HG03521 (cell line): ENCODE measurements around the gene SECISBP2.

ENCODE experiments used
- ATAC-seq: cut with Tn5 transposase; IDR thresholded peaks from one replicate; pipeline ENCODE4 v1.9.1; 2021; ENCODE audit warnings: mild to moderate bottlenecking, moderate library complexity; ENCODE audit not compliant: unreplicated experiment

SECISBP2 gene

DNA sequence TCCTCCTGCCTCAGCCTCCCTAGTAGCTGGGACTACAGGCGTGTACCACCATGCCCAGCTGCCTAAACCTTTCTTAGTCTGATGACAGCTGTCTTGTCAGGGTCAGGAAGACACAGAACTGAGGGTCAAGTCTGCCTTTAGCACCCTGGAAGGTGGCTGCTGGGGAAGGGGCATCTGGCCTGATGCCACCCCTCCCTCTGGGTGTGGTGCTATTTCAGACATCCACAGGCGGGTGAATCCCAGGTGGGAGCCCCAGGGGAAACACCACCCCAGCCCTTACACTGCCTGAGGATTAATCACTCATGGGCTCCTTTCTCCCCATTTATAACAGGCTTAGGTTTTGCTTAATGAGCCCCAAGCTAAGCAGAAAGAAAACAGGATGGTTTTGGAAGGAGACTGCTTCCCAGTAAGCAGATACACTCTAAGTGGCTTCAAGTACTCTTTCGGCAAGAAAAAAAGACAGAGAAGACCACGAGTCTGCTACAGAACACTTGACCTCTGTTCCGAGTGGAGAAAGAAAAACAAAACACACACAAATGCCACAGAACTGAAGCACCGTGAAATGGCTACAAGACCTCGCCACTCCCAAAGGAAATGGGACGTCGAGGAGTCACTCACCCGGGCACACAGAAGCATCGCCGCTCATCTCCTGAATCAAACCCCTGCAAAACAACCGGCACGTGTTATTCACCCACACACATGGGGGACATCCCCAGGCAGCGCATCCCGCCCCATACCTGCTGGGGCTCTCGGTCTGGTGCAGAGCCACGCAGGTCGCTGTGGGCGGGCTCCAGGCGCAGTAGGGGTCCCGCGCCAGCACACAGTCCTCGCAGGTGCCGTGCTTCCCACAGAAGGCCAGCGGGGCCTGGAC, 62.4 kb downstream of the SECISBP2 start:
- no peak for ATAC-seq

DNA sequence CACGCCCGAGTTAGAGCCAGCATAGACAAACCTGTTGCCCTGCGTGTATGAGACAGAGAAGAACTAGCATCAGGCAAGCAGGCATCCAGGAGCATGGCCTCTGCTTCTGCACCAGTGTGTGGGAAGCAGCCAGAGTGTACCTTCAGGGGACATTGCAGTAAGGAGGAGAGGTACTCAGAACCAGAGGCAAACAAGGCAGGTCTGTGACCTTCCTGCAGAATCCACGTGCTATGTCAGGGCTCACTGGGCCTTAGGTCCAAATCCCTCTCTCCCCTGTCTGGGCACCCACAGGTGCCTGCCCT, 63.0 kb downstream of the SECISBP2 start:
- no peak for ATAC-seq

DNA sequence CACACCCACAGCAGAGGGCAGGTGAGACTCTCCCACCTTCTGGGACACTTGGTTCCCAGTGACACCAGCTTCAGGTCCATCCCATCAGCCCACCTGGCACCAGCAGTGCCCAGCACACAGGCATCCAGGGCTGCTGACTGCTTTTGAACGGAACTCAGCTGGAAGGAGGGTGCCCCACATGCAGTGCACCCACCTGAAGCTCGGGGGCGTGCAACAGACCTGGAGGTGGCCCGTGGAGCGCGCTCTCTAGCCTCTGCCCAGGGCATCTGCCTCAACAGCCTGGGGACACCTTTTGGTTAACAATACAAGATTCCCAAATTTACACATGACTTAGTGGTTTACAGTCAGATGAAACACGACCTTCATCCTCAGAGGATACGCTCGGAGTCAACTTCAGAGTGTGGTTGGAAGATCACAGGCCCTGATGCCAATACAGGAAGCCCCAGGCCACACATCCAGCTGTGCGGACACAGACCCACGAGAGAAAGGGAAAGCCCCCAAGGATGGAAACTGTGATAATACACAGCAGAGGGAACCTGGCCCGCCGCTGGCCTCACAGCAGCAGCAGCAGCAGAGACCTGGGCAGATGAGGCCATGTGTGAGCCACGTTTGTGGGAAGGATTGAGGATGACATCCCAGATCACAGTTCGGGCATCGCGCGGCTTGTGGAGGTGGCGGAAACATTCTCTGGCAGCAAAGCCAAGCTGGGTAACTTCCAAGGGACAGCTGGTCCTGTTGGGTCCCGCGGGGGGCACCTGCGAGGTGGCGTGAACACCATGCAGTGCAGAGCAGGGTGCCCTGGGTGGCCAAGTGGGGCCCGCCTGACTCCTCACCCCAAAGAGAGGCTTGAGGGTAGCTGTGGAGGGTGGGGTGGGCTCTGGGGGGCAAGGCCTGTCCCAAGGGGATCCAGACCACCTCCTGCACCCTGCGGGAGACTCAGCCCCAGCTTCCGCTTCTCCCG, 64.0 kb downstream of the SECISBP2 start:
- no peak for ATAC-seq

DNA sequence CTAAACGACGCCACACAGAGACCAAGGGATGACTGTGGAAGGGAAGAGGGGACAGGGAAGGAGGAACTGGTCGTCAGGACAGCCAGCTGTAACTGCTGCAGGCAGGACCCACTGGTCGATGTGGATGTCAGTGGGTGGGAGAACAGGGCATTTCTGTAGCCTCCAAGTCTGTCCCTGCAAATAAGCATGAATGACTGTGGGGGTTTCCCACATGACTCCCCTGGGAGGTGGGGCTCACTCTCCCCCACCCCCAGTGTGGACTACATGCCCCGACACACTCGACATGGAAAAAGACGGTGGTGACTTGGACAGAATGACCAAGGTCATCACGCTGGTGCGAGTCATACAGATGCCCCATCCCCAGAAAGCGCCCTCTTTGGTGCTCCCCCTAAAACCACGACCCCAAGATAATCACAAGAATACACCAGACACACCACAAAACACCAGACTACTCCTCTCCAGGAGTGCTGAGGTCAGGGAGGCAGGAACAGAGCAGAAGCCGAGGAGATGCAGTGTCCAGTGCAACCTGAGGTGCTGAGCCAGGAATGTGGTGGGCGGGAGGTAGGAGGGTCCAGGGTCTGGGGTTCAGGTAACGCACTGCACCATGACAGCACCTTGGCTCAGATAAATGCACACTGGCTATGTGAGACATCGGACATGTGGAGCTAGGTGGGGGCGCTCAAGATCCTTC, 64.9 kb downstream of the SECISBP2 start:
- ATAC-seq = no peak

DNA sequence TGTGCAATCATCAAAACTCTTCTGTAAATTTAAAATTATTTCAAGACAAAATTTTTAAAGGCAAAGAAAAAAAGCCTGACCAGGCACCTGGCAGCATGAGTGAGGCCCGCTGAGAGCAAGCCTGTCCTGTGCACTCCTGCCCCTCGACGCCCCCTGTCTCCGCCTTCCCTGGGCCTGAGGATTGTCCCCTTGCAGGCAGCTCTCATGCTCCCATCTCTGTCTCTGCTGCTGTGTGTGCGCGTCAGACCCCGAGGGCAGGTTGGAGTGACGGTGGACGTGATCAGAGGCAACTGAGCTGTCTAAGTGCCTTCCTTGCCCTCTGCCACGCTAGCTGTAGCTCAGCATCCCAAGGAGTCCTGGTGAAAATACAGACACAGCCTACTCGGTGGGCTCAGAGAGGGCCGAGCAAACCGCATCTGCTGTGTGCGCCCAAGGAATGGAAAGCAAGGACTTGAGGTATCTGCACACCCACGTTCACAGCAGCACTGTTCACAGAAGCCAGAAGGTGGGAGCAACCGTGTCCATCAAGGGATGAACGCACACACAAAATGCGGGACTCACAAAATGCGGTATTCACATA, 65.5 kb downstream of the SECISBP2 start:
- no peak for ATAC-seq

DNA sequence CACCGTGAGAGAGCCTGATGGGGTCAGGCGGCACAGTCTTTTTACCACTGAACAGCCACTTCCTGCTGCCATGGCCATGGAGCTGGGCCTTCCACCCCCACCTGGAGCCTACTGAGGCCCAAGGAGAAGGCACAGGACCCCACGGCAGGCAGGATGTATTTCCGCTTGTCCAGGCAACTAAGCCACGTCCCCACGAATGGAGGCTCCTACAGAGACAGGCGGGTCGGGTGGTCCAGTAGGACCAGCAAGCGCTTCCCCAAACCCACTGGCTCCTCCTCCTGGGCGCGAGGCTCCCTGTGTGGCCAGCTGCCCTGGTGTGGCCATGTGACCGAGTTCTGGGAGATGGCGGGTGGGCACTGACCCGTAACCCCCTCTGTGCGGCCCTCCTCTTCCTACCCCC, 66.5 kb downstream of the SECISBP2 start:
- ATAC-seq = no peak

DNA sequence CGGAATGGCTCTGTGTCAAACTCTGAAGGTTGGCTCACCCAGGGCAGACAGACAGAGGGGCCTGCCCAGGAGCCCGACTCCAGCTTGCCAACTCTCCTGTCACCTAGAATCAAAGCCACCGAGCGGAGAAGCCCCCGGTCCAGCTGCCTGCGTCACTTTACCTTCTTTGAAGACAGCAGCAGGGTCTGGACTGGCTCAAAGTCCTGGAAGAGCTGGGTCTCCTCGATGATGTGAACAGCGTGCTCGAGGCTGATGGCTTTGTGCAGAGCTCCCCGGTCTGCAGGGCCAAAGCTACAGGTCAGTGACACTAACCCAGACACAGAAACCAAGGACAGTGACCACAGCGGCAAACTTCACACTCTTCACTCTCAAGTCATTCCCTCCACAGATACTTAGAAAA, 67.9 kb downstream of the SECISBP2 start:
- no peak for ATAC-seq

DNA sequence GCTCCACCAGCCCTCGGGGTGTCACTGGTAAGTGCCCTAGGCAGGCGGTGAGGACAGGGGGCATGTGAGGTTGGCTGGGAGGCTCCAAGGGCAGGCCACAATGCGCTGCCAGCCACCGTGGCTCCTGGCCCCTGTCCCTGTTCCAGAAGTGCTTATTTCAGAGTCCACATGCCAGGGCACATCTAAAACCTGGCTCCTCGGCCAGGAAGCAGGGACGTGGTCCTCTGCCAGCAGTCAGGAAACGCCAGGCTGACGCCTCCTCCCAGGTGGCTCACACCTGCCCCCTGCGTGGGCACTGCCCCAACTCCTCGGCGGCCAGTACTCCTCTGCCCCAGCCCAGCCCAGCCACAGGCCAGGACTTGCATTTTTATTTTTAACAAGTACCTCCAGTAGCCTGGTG, 68.5 kb downstream of the SECISBP2 start:
- no peak for ATAC-seq

DNA sequence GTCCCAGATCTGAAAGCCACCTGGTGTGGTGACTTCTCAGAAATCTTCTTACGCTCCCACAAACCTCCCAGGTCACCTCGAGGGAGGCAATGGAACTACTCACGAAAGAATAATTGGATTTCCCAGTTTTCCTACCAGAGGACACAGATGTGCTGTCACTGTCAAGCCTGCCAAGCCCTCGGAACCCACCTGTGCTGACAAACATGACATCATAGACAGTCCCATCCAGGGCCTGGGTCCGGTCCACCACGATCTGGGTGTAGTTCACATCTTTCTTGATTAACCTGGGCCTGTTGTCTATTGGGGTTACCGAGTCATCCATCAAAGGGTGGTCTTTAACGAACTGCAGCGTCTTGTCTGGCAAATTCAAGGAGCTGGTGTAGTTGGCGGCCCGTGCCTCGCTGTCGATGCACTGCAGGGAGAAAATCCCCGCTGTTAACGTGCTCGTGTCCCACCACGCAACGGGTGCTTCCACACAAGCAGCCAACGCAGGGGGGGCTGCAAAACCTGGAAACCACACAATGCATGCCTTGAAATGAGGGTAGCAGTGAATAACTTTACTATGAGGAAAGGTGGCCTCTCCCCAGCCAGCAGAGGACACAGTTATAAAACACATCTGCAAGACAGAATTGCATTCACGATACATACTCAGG, 69.0 kb downstream of the SECISBP2 start:
- no peak for ATAC-seq

DNA sequence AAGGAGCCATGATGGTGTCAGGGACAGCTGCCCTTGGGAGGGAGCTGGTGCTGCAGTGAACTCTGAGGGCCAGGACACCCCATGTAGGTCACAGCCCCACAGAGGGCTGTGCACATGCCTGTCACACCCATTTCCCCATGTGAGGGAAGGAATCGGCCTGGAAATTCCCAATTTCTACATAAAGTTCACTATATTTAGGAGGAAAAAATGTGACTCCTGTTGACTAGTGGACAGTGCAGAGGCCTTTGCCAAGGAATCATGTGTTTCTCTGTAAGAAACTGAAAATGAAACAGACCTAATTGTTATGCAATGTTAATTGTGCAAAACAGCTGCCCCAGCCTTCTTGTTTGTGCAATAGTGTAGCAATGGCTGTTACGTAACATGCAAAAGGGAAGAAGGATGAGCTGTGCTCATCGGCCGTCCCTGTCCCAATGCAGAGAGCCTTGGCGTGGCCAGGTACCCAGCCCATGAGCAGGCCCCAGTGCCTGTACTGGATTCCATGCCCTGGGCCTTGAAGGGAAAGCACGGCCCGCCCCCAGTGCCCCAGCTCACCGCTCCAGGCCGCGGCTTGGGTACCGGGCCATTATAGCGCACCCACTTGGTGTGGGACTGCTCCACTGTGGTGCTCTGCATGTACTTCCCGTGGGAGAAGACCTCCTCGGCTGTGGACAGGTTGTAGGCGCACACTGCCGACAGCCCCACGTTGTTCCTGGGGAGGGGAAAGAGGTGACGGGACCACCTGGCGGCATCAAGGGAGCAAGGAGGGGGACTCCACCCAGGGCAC, 70.0 kb downstream of the SECISBP2 start:
- no peak for ATAC-seq

DNA sequence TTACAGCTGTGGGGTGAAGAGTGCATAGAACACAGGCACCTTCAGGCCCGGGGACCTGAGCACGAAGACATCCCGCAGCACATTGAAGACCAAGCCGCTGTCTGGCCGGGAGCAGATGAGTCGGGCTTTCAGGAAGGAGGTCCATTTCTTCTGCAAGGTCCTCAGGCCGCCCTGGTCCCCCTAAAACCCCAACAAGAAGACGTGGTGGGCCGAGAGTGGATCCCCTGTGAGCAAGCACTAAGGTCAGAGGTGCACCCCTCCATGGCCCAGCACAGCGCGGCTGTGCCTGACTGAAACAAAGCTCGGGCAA, 70.5 kb downstream of the SECISBP2 start:
- no peak for ATAC-seq

DNA sequence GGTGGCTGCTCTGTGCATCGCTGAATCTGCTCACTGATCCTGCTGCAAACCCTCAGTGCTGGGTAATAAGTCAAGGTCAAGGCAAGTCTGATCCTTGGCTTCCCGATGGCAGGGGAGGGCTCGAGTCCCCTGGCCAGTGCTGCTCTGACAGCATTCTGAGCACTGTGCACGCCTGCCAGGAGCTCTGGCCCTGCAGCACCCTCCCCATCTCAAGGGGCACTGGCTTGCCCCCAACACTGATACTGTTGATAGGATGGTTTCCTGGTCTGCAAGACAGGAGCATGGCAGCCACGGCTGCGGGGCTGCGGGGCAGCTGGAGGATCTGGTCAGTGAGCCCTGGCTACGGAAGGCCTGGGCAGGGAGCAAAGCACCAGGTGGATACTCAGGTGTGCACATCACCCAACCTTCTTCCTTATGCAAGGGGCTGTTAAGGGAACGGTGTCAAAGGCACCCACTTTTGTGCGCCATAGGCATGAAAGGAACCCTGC, 71.8 kb downstream of the SECISBP2 start:
- no peak for ATAC-seq

DNA sequence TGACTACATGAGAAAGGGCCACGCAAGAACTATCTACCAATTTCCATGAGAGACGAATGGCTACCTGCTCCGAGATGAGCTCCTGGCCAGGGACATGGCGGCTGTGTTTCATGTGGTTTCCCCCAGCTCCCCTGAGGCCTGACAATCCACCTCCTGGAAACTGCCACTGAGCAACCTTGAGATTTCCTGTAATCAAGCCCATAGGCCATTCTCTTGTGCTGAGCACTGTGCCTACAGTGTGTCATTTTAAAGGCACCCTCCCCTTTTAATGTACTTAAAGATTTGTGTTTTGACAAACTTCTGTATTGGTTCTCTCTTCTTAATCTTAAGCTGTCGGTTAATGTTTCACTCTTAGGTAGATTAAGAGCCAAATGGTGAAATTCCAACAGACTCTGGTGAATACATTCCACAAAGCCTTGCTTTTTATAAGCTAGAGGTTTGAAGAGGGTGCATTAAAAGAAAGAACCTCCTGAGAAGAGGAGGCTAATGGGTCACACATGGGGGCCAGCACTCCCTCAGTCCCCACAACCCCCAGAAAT, 72.3 kb downstream of the SECISBP2 start:
- no peak for ATAC-seq

DNA sequence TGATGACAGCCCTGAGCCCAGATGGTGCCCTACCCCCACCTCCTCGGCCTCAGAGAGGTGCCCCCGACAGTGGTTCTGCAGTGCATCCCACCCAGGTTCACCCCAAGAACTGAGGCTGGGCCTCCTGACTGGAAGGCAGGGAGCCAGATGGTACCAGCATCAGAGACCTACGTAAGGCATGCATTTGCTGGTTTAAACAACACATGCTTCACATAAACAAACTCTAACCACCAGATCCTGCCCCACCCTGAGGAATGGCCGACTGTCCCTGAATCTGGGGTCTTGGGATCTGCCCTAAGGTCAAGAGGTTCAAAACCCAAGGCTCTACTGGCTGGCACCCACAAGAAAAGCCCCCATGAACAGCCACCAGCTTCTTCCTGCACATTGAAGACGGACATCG, 73.3 kb downstream of the SECISBP2 start:
- ATAC-seq = no peak

DNA sequence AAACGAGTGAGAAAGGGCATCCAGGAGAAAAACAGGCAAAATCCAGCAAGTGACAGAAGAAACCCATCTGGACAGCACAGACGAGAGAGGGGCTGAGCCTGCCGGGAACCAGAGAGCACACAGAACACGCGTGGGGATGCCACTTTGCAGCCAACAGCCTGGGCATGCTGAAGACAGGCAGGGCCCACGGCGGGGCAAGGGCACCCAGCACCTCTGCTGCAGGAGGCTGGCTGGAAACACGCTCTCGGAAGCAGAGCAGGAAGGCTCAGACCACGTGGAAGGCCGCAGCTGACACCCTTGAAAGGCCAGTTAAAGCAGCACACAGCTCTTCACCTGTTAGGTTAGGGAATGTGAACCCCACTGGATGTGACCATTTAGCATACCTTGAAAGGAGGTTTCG, 76.1 kb downstream of the SECISBP2 start:
- no peak for ATAC-seq

DNA sequence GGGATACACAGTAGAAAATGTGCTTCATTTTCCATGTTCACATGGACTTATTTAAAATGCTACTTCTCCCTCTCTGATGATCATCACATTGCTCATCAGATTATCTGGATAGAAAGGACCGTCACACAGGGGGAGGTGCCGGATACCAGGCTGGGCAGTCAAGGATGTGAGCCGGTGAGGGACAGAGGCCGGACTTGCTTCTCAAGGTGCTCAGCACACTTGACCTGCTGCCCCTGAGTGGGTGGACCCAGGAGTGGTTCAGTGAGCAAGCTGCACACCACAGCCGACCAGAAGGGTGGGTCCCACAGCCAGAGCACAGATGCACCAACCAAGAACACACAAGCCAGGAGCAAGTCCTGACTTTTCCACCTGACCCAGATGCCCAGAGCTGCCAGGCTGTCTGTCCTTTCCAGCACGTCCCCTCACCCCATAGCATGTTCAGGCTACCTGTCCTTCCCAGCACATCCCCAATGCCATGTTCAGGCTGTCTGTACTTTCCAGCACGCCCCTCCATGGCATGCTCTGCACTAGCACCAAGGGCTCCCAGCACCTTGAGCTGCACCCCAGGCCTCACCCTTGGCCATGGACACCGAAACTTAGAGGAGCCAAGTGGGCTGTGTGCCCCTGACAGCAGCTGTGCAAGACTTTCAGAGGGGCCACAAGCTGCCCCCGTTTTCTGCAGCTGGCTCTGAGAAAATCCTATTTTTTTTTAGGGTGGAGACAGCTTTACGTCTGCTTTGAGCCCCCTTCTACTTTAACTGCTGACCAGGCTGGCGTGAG, 77.8 kb downstream of the SECISBP2 start:
- ATAC-seq = no peak

DNA sequence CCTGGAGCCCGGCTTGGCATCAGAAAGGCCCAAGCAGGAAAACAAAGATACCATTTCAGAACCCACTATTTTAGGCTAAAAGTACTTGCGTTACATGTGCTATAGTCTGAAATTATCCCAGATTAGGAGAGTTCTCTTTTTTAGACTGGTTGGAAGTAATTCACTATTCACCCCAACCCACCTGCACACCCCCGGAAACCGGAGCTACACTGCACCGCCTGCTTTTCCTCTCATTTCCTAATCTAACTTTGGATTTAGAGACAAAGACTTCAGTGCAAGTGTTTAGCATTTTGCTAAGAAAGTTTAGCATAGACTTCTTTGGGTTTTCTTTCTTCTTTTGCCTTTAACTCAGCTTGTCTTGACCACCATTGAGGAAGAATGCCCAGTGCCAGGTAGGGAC, 79.2 kb downstream of the SECISBP2 start:
- ATAC-seq = no peak

DNA sequence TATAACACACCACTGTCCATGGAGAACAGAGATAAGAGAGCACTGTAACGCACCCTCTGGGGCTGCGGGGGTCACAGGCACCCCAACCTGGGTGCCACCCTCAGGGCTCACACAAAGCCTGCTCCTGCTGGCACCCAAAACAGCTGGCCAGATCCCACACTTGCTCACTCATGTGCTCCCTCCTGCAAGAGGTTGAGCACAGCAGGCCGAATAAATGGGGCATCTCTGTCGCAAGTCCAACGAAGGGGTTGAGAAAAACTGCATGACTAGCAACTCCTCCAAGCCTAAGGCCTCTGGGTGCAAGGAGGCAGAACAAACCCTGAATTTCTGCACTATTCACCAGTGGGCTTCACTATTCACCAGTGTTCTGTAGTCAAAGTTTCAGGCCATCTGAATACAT, 80.3 kb downstream of the SECISBP2 start:
- ATAC-seq = no peak
